Stimulated activated CD4-positive, alpha-beta T cell treated with anti-CD3 and anti-CD28 coated beads, Interleukin-4, amount 100 ng/mL, for 1 hour (primary cell): ENCODE data around the gene CEP152.

Experiments
- DNase-seq: peaks from one replicate; pipeline ENCODE4 v3.0.0-alpha.2; 2020

CEP152 gene

DNA sequence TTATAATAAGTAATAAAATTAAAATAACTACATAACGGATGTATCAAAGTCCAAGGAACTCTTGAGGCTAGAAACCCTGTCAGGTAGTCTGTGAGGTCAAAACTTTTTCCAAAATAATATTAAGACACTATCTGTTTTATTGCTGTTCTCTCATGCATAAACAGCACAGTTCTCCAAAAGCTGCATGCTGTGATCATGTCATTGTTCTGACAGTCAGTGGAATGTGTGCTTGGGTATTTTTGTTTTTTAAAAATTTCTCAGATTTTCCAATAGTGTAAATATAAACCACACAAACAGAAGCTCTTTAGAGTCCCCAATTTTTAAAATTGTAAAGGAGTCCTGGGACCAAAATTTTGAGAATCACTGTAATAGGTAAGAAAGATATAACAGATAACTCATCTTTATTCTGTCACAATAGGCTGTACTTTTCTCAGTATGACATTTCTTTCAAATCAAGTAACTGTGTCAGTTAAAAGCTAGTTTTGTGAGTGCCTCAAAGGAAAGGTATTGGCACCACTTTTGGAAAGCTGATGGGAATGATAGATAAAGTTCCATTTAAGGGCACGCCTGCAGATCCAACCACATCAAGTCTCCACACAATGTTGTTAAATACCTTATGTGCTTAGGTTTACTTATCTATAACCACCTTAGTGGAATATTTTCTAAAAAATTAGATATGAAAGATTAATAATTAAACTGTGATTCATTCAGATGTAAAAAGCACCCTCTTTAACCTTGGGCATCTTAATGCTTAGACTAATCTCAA is 49.3 kb downstream of the CEP152 start:
- no peak for DNase-seq

- no peak for DNase-seq
Measured at GRCh38 chr15:48759921-48760320, 50.9 kb downstream of the CEP152 start.

DNA sequence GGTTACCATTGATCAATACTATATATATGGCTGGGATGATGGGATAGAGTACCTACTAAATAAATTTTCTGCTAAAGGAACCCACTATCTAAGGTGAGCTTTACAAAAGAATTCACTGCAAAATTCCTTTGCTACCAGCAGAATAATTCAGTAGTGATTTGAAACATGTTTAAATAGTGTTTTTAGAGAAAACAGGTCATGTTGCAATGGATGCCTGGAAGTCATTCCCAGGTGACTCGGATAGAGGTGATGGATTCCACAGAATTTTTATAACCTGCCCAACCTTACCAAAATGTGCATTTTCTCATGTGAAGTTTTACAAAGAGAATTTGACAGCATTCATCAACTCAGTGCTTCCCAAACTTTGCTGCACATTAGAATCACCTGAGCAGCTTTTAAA is 53.2 kb downstream of the CEP152 start:
- DNase-seq: no peak

- no peak for DNase-seq
Measured at GRCh38 chr15:48754011-48754410, 56.9 kb downstream of the CEP152 start.

DNA sequence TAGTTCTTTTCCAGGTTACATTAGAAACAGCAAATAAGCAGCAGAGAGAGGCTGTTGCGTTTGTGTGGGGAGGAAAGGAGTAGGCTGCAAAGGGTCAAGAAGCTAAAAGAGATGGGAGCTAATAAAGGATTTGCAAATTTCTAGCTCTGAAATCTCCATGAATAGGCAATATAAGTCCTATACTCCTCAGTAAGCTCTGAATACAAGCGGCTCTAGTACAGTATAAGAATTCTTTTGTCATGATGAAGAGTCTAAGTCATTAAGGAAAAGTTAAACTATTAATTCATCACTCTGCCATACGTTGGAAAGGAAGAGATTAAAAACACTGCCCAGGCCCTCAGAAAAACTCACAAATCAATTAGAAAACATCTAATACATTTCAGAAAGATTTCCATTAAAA is 59.3 kb downstream of the CEP152 start:
- DNase-seq: no peak

- DNase-seq: no peak
Measured at GRCh38 chr15:48748535-48748934, 62.3 kb downstream of the CEP152 start.

- no peak for DNase-seq
Measured at GRCh38 chr15:48733615-48734014, 77.3 kb downstream of the CEP152 start.

DNA sequence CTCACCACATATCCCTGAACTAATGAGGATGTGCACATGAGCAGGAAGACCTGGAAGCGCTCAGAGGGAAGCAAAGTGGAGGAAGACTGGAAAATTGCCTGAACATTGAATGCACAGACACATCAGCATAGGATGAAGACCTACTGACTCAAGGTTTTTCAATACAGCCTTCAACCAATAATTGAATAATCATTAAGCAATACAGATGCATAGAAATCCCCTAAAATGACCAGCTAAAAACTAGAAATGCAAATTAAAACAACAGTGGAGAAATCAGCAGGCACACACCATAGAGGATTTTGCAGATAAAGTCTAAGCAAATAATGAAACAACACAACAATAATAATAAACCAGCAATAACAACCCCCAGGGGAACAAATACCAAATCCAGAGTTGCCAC is 80.4 kb downstream of the CEP152 start:
- no peak for DNase-seq

DNA sequence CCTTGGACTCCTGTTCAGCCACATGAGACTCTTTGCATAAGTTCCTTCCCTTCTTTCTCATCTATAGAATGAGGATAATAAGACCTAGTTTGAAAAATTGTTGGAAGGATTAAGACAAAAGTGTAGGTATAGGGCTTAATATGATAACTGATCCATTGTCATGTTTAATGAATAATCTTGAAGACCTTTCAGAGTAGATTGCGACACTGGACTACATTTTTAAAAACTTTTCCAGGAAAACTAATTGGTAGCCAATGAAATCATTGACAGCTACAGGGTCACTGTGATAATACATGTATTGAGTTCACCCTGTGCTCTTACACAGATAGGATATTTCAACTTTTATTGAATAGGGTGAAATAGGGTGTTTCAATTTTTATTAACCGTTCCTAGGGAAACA is 86.9 kb downstream of the CEP152 start:
- DNase-seq: no peak

DNA sequence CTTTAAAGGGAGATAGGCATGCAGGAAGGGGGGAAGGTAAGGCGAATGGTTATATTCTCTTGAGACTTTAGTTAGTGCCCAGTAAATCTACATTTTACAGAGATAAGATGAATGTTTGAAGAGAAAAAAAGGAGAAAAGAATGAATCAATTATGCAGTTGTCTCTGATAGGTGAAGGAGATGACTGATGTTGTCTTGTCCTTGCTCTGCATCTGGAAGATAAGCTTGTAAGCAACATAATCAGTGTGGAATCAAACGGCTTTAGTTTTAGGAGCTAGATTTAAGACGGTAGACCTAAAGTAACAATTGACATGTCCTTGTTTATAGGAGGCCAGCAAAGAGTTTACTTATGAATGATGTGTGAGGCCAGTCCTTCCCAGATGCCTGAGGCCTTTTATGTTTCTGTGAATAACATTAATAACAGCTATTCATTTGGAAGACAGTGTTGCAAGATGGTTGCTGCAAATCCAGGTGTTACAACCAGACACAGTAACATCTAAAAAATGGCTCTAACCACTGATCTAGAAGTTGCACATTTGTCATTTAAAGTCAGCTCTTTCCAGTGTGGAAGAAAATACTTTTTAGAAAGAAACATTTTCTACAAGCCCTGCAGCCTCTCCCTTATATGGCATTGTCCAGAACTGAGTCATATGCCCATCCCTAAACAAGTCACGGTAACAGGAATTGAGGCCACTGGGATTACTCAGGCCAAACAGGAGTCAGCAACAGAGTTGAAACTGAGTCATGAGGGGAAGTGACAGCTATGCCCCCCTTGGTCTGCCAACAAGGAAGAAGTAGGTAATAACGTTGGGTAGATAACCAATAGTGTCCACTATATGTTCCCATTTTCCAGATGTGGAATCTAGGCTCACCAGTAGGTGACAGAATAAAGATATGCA is 87.9 kb downstream of the CEP152 start:
- DNase-seq: no peak

DNA sequence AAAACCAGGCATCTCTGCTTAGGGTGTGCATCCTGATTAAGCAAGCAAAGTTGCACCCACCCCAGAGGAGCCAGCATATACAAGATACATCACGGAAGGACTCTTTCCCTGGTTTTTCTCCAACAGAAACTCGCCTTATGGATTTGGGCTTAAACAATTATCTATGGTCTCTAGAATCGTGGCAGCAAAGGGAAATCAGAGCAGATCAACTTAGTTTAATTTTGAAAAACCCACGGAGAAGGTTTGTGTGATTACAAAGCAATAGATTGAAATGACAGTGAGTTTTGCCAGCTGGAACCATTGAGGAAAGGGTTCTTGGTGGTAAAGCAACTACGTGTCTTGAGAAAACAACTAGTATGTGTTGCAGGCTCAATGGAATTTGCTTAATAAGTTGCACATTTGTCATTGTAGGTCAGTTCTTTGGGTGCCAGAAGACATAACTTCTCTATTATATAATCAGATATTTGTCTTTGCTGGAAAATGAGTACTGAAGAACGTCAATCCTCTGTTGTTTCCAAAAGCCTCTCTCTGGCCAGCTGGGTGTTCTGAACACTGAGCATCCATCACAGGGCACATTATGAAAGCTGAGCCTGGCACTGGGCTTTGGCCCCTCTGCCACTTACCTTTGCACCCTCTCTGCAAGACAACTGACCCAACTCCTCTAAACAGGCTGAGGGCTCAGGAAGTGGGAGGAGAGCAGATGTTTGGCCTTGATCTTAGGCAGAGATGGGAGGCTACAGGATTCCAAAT is 89.6 kb downstream of the CEP152 start:
- no peak for DNase-seq

GRCh38 chr15:48720646-48721045 is 90.2 kb downstream of the CEP152 start:
- DNase-seq: no peak

- DNase-seq: no peak
Measured at GRCh38 chr15:48719668-48720067, 91.2 kb downstream of the CEP152 start.

- no peak for DNase-seq
Measured at GRCh38 chr15:48718646-48719045, 92.2 kb downstream of the CEP152 start.

- no peak for DNase-seq
Measured at GRCh38 chr15:48717458-48717857, 93.4 kb downstream of the CEP152 start.

- DNase-seq: no peak
Measured at GRCh38 chr15:48712546-48712945, 98.3 kb downstream of the CEP152 start.

GRCh38 chr15:48710952-48711495 is 99.8 kb downstream of the CEP152 start:
- no peak for DNase-seq

DNA sequence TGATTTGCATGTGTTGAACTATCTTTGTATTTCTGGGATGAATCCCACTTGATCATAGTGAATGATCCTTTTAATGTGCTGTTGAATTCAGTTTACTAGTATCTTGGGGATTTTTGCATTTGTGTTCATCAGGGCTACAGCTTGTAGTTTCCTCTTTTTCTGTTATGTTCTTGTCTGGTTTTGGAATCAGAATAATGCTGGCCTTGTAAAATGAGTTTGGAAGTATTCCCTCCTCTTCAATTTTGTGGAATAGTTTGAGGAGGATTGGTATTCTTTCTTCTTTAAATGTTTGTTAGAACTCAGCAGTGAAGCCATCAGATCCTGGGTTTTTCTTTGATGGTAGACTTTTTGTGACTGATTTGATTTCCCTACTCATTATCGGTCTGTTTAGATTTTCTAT is 102.2 kb downstream of the CEP152 start:
- DNase-seq: no peak

GRCh38 chr15:48705381-48705780 is 105.5 kb downstream of the CEP152 start:
- DNase-seq: no peak

DNA sequence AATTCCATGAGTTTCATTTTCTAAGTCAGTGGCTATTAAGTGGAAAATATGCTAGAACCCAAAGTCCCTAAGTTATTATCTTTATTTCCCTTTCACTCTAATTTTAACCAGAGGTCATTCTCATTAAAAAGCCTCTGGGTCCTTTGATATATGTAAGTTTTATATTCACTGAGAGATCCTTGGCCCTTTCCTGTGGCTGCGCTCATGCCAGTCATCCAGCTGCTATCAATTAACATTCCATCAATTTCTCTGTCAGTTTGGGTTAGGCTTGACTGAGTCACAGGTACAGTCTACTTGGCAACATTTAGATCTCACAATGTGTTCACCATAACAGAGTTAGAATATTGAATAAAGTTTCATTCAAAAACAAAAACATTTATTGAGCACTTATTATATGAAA is 107.3 kb downstream of the CEP152 start:
- DNase-seq: no peak

GRCh38 chr15:48702569-48703236 is 108.2 kb downstream of the CEP152 start:
- DNase-seq: no peak

- no peak for DNase-seq
Measured at GRCh38 chr15:48696627-48697312, 114.1 kb downstream of the CEP152 start.
